GM18858 (cell line): ENCODE data around the gene SIGLEC11.
"Not testable (repeated sequence)": the region's sequence is repeated elsewhere in the genome, so short reads cannot be mapped to it uniquely, and the experiment has no call there.

ENCODE experiments used
- ATAC-seq: cut with Tn5 transposase; IDR thresholded peaks from one replicate; pipeline ENCODE4 v1.9.1; 2021; ENCODE audit not compliant: unreplicated experiment

The SIGLEC11 gene

DNA sequence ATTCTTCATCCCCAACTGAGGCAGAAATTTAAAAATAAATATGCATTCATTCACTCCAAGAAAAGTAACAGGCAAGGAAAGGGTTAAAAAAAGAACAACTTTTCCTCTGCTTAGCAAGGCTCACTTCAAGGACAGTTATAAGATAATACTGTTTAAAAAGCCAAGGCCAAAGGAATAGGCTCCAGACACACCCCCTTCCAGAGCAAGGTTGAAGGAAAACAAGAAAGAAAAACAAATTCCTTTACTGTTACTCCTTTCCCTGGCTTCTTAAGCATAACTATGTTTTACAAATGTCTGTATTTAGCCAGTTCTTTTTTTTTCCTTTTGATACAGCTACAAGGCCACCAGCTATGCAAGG, 8.5 kb downstream of the SIGLEC11 start:
- ATAC-seq: no peak

DNA sequence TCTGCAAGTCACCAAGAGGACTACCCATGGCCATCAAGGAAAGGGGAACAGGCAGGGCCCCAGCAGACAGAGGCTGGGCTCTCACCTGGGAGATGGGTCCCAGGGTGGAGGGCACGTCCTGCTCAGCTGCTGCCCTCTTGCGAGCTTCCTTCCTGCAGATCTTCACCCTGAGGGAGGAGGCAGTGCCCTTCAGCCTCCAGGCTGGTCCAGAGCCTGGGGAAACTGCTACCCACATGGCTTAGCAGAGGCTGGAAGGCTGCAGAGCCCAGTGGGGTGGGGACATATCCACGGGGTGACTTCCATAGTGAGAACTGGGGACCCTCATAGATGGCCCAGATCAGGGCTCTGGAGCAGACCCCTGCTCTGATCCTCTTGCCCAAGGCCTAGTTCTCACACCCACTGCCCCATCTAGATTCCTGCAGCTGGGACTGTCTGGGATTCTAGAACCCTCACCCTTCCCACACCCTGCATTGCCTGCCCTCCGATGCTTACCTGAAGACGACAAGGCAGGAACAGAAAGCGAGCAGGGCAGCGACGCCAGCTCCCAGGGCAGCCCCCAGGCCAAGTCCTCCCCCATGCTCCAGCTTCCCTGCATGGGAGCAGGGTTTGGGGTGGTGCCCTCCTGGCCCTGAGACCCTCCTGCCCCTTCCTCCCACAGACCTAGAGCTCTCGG, 9.0 kb downstream of the SIGLEC11 start:
- no peak for ATAC-seq

DNA sequence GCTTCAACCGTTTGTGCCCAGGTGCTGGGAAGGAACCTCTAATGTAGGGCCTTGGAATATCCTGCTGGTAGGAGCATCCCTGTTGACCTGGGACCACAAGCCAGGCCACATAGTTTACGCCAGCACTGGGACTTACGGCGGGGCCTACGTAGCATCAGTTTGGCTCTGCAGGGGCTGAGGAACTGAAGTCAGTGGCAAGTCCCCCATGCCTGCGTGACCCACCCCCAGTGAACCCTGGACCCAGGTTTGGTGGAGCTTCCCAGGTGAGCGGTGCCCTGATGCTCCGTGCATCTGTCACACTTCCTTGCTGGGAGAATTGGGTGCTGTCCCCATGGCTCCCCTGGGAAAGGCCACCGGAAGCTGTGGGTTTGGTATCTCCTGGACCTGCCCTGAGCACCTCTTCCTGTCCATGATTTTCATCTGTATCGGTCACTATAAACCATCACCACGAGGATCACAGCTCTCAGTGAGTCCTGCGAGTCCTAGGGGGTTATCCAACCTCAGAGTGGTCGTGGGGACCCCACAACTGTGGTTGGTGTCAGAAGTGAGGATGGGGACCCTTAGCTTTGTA, 9.9 kb downstream of the SIGLEC11 start:
- ATAC-seq: no peak

DNA sequence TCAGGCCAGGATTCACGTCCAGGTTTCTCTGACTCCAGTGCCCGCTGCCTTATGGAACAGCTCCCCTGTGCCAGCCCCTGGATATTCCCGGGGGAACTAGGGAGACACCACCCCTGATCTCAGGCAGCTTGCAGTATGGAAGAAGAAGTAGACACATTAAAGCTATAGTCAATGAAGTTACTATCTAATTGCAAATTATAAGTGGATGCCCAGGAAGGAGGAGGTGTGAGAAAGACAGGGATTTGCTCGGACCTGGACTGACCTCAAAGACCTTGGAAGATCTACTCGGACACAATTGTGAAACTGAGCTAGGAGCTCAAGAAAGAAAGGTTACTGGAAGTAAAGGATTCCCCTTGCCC, 10.4 kb downstream of the SIGLEC11 start:
- no peak for ATAC-seq

DNA sequence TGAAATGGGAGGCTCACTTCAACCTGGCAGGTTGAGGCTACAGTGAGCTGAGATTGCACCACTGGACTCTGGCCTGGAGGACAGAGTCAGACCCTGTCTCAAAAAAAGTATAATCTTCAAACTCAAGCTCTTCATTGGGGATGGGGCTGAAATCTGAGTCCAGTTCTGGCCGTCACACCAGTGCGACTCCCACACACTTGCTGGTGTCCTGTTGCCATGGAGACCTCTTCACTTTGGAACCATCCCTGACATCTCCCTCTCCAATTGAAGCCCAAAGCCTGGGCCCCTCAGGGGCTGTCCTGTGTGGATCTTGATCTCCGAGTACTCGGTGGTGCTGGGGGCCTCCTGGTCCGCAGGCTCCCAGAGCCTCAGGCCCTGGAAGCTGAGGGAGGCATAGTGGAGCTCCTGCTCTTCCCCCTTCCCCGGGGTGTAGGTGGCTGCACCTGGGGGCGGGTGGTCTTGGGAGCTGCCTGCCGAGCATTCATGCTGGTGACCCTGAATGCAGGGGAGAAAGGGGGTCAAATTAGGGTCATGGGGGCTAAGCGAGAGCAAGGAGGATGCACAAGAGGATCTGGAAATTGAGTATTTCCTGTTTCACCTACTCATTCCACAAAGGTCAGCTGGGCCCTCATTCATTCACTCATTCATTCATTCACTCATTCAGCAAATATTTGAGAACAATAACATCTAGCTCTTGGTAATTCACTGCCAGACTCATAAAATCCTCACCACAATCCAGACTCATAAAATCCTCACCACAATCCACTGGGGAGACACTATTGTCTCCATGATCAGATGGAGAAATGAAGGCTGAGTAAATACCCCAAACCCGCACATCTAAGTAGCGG, 11.0 kb downstream of the SIGLEC11 start:
- no peak for ATAC-seq

DNA sequence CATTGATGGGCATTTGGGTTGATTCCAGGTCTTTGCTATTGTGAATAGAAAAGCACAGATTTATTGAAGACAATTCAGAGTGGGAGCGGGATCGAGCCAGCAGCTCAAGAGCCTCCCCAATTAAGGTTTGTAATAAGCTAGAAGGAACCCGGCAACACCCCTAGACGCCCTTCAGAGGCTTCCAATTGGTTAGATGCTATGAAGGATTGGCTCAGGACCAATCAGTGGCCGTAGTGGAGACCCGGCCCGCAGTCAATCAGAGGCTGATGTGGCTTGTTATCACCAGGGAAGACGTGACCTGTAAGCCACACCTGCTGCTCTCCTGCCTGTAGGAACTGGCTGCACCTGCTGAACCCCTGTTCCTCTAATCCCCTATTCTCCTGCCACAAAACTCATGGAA, 14.6 kb downstream of the SIGLEC11 start:
- ATAC-seq: no peak

DNA sequence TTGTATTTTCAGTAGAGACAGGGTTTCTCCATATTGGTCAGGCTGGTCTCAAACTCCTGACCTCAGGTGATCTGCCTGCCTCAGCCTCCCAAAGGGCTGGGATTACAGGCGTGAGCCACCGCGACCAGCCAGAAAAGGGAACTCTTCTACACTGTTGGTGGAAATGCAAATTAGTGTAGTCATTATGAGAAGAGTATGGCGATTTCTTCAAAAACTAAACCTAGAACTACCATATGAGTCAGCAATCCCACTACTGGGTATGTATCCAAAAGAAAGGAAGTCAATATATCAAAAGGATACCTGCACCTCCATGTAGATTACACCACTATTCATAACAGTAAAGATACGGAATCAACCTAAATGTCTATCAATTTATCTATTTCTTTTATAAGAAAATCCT, 16.4 kb downstream of the SIGLEC11 start:
- not testable (repeated sequence) for ATAC-seq

DNA sequence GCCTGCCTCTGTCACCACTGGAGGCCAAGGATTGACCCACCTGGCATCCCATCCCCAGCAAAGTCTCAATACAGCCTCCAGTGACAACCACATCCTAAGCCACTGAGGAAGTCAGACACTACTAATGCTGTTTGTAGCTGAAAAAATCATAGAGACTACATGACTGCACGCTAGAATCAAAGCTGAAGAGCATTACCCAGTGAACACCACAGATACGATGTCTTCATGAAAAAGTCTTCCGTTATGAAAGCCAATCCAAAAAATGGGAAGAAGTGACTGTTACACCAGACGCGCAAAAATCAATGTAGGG, 20.5 kb downstream of the SIGLEC11 start:
- ATAC-seq: no peak

DNA sequence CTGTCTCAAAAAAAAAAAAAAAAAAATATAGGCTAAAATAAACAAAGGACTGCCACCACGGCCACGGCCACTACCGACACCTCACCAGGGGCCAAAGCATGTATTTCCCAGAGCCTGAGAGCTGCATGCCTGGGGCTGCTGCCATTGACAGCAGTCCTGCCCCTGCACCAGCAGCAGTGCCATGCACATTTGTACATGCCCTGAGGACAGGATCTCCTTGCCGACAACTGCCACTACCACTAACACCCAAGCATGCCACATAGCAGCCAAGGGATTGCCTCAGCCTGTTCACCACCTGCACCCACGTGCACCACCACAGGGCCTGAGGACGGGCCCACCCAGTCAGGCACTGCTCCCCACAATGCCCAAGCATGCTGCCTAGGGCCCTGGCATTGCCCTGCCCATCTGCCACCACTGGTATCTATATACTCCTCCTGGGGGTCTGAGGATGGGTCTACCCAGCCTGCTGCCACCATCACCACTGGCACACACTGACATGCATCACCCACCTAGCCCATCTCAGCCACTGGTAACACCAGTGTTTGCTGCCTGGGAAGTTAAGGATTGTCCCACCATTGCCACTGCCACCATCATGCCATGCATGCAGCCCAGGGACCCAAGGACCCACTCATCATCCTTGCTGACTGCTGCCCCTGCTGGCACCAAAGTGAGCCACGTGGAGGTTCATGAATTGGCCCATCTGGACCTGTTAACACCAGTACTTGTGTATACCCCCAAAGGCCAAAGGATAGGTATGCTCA, 21.1 kb downstream of the SIGLEC11 start:
- no peak for ATAC-seq

DNA sequence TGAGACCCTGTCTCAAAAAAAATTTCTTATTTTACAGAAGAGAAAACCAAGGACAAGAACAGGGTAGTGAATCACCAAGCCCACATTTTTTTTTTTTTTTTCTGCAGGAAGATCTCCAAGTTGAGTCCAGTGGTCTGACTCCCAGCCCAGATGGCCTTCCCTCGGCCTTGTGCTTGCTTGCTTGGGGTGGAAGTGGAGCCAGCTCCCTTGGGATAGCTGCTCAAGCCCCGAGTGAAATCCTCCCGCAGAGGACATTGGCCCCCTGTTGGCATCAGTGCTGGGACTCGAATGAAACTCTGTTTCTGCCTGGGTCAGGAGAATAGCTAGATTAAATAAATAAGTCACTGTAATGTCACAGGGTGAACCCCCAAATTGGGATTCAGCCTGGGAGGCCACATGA, 22.3 kb downstream of the SIGLEC11 start:
- ATAC-seq: no peak

DNA sequence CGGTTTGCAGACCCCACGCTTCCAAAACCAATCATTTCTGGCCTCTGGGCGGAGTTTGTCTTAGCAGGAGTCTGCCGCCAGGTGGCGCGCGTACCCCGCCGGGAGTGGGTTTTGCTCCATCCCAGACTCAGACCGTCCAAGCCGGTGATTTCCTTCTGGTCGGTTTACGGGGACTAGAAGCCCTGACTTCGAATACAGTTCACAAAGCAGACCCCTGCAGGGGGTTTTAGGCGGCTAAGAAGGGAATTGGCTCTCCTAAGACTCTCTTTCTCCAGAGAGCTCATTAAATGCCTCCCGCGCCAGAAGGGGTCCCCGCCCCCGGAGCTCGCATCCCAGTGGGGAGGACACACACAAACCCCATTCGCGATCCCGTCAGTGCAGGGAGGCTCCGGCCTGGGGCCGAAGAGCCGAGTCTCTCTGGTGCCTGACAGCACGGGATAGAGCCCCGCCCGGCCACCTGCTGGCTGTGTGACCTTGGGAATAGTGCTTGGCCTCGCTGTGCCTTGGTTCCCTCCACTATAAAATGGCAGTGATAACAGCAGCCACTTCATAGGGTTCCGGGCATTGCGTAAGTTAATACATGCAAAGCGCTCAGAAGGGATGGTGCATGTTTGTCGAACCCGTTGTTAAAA, 23.1 kb downstream of the SIGLEC11 start:
- no peak for ATAC-seq

DNA sequence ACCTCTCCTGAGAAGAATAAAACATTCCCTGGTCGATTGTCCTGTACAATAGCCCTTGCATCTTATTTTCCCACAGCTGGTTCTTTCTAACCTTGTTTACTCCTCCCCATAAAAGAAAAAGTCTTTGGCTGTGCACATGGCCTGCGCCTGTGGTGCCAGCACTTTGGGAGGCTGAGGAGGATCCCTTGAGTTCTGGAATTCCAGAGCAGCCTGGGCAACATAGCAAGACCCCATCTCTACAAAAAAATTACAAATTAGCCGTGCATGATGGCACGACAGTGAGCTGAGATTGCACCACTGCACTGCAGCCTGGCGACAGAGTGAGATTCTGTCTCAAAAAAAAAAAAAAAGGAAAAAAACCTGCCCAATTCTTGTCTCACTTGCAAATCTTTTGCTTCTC, 24.4 kb downstream of the SIGLEC11 start:
- ATAC-seq: no peak

DNA sequence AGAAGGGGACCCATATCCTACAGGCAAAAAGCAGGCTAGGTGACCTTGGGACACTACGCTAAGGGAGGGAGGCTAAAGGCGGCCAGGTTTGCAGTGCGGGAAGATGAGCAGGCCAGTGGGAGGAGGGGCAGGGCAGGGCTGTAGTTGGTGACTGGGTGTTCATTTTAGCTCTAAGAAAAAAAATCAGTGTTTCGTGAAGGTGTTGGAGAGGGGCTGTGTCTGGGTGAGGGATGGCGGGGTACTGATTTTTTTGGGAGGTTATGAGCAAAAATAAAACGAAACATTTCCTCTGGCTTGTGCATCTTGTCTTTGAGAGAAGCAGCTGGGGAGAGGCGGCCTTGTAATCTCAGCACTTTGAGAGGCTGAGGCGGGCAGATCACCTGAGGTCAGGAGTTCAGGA, 27.3 kb downstream of the SIGLEC11 start:
- no peak for ATAC-seq

DNA sequence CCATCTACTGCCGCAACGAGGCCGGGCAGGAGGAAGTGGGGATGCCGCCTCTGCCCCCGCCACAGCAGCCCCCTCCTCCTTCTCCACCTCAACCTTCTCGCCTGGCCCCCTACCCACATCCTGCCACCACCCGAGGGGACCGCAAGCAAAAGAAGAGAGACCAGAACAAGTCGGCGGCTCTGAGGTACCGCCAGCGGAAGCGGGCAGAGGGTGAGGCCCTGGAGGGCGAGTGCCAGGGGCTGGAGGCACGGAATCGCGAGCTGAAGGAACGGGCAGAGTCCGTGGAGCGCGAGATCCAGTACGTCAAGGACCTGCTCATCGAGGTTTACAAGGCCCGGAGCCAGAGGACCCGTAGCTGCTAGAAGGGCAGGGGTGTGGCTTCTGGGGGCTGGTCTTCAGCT, 28.2 kb downstream of the SIGLEC11 start:
- ATAC-seq: no peak

DNA sequence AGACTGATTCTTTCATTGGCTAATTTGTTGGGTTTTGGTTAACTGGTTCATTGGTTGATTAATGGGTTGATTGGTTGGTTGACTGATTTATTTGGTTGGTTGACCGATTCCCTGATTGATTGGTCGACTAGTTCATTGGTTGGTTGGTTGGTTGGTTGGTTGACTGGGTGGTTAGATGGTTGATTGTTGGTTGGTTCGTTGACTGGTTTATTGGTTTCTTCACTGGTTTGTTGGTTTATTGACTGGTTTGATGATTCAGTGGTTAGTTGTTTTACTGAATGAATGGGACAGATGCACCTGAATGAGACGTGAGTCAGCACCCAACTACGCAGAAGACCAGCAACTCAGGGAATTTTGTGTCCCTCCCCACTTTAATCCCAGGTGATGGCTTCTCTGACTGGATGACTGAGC, 28.9 kb downstream of the SIGLEC11 start:
- no peak for ATAC-seq

DNA sequence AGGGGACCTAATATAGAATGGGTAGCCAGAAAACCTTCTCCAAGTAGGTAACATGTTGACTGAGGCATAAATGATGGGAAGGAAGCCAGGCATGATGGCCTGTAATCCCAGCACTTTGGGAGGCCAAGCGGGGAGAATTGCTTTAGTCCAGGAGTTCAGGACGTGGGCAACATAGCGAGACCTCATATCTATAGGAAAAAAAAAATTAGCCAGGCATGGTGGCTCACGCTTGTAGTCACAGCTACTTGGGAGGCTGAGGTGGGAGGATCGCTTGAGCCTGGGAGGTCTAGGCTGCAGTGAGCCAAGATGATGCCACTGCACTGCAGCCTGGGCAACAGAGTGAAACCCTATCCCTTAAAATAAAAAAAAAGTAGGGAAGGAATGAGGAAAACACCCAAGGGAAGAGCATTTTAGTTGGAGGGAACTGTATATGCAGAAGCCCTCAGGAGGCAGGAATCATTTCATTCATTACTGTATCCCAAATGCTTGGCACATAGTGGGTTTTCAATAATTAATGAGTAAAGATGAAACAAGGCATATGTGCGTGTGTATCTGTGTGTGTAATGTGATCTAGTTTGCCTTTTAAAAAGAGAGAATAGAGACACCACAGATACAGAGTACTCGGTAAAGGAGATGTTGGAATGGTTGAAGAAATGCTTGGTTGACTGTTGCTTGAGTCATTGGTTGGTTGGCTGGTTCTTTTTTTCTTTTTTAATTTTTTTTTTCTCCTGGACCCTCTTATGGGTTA, 29.5 kb downstream of the SIGLEC11 start:
- ATAC-seq: no peak

DNA sequence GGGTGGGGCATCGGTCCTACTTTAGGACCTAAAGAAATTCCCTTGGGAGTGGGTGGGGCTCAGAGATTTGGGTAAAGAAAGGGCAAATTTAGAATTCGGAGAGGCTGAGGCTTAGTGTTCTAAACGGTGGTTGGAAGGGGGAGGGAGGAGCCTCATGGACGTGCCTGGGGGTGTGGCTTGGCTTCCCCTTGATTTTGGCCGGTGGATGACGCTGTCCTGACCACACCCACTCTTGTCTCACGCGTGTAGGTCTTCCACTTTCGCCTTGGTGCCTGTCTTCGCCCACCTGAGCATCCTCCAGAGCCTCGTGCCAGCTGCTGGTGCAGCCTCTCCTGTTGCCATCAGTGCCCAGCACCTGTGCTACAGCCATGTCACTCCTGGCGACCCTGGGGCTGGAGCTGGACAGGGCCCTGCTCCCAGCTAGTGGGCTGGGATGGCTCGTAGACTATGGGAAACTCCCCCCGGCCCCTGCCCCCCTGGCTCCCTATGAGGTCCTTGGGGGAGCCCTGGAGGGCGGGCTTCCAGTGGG, 30.4 kb downstream of the SIGLEC11 start:
- no peak for ATAC-seq

DNA sequence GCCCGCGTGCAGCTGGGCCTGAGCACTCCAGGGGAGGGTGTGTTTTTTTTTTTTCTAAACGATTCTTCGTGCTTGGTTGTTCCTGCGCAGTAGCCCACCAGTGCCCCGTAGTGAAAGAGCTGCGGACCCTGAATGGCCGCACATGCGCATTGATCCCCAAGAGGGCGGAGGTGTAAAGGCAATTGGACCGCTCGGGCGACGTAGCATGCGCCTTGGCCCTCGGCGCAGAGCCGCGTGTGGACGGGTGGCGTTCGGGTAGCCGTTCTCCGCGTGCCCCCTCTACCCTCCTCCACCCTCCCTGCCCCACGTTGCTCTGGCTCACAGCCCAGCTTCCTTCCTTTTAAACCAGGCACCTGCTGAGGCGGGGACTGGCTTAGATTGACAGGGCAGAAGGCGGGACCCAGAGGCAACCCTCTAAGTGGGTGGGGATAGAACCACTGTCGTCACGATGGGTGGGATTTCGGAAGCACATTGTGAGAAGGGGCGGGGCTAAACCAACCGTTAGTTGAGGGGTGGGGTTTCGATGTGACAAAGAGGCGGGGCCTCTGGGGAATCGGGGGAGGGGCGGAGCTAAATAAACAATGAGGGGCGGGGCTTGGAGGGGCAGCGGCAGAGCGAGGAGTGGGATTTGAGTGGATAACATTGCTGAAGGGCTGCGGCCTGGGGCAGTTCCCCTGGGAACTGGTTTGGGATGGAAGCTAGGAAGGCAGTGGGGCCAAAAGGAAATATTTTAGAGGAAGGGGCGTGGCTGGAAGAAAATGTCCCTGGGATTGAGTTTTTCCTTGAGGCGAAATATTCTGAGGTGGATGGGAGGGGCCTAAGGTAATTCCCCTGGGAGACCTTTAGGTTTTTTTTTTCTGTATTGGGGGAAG, 31.1 kb downstream of the SIGLEC11 start:
- ATAC-seq: peak; percentile 59

DNA sequence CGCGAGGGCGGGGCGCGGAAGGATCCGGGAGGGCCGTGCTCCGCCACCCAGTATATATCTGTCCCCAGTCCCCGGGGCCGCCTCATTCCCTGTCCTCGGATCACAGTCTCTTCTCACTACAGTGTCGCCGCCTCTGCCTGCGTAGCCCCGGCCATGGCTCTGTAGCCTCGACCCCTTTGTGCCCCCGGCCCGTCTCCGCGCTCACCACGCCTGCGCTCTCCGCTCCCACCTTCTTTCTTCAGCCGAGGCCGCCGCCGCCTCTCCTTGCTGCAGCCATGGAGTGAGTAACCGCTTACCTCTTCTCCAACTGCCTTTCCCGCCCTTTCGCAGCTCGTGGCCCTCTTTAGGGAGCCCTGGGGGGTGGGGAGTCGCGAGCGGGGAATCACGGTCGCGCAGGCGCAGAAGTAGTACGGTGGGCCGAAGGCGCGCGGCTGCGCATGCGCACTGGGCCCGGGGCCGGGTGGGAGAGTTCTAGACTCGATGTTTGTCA, 31.8 kb downstream of the SIGLEC11 start, which contains the start of the genes ATF5 and NUP62:
Gene ATF5, plus strand, starts transcription at position 85 of the 490 bp plus-strand sequence. CDS start 1,646 bp downstream, outside the sequence.
Gene NUP62, minus strand, starts transcription at position 384 of the 490 bp plus-strand sequence. CDS start 19,697 bp downstream, outside the sequence.
- ATAC-seq: peak; percentile 12
